IMR-90 (cell line): Measurements from ENCODE around the gene PLCL1. TPM values are rescaled to one million over a fixed set of nuclear protein-coding genes. Genes with fewer than 3 reads are reported as not detected.

ENCODE experiments used
- ATAC-seq: fragments of 200-7000 bp; cut with Tn5 transposase; 2 replicates; pipeline ENCODE4 v1.9.1; 2020; ENCODE audit warnings: low read depth, mild to moderate bottlenecking, moderate library complexity
- BruUV-seq: library from RNA; stranded (reverse); fragments of 400-500 nt; replicated peaks from 2 replicates; lab custom pipeline; 2021; lab: Mats Ljungman, UMichigan
- CTCF ChIA-PET: fragments of 300-600 bp; formaldehyde crosslinking; extraction: SDS; loops from one replicate; lab custom pipeline; 2021; ENCODE audit warnings: antibody characterized with exemption; lab: Yijun Ruan, JAX
- POLR2A ChIA-PET: fragments of 300-600 bp; sonication (Branson Sonifier 250); formaldehyde crosslinking; loops from one replicate; lab custom pipeline; 2022; ENCODE audit warnings: antibody characterized with exemption; ENCODE audit not compliant: unreplicated experiment; lab: Charles Lee
- DNase-seq: peaks from one replicate; pipeline ENCODE4 v3.0.0; 2013
- H2AFZ ChIP-seq: replicated peaks from 2 replicates; pipeline ENCODE3; 2013; ENCODE audit warnings: low read length, mild to moderate bottlenecking; ENCODE audit not compliant: poor library complexity
- H2AK5ac ChIP-seq: 2 replicates; pipeline ENCODE4 v1.6.1; 2013; ENCODE audit warnings: low read depth, low read length, inconsistent platforms
- H2AK9ac ChIP-seq: replicated peaks from 2 replicates; pipeline ENCODE3; 2013; ENCODE audit warnings: mild to moderate bottlenecking, low read depth, low read length, moderate library complexity; ENCODE audit not compliant: poor library complexity
- H2BK120ac ChIP-seq: 2 replicates; pipeline ENCODE4 v1.6.1; 2013; ENCODE audit warnings: low read depth, low read length, inconsistent platforms
- H2BK15ac ChIP-seq: 3 replicates; pipeline ENCODE4 v1.6.1; 2013; ENCODE audit warnings: low read depth, low read length, inconsistent platforms
- H2BK20ac ChIP-seq: 2 replicates; pipeline ENCODE4 v1.6.1; 2013; ENCODE audit warnings: low read depth, mild to moderate bottlenecking, inconsistent platforms, low read length, moderate library complexity
- H2BK5ac ChIP-seq: 2 replicates; pipeline ENCODE4 v1.6.1; 2013; ENCODE audit warnings: mild to moderate bottlenecking, low read depth, low read length, inconsistent platforms; ENCODE audit not compliant: poor library complexity, severe bottlenecking
- H3K14ac ChIP-seq: replicated peaks from 2 replicates; pipeline ENCODE4 v1.6.1; 2013; ENCODE audit warnings: low read depth, low read length, inconsistent platforms
- H3K18ac ChIP-seq: 2 replicates; pipeline ENCODE4 v1.6.1; 2013; ENCODE audit warnings: low read depth, low read length, control low read depth
- H3K23ac ChIP-seq: 2 replicates; pipeline ENCODE4 v1.6.1; 2013; ENCODE audit warnings: low read depth, low read length, inconsistent platforms
- H3K27ac ChIP-seq: 2 replicates; pipeline ENCODE4 v1.5.1; 2013; ENCODE audit warnings: mild to moderate bottlenecking, control low read depth, low read length; ENCODE audit not compliant: insufficient read depth
- H3K27me3 ChIP-seq: 2 replicates; pipeline ENCODE4 v1.6.1; 2013; ENCODE audit warnings: low read length; ENCODE audit not compliant: control insufficient read depth, insufficient read depth
- H3K36me3 ChIP-seq: 2 replicates; pipeline ENCODE4 v1.6.1; 2013; ENCODE audit warnings: low read length, mixed read lengths; ENCODE audit not compliant: control insufficient read depth, insufficient read depth
- H3K4ac ChIP-seq: 2 replicates; pipeline ENCODE4 v1.6.1; 2013; ENCODE audit warnings: low read depth, low read length, inconsistent platforms
- H3K4me1 ChIP-seq: 2 replicates; pipeline ENCODE4 v1.6.1; 2013; ENCODE audit warnings: low read length, mixed read lengths; ENCODE audit not compliant: control insufficient read depth, insufficient read depth
- H3K4me2 ChIP-seq: 2 replicates; pipeline ENCODE4 v1.6.1; 2013; ENCODE audit warnings: low read depth, mild to moderate bottlenecking, control low read depth, low read length, moderate library complexity
- H3K4me3 ChIP-seq: 2 replicates; pipeline ENCODE4 v1.5.1; 2013; ENCODE audit warnings: low read depth, mild to moderate bottlenecking, control low read depth, low read length, moderate library complexity; ENCODE audit not compliant: insufficient read depth
- H3K56ac ChIP-seq: 2 replicates; pipeline ENCODE4 v1.6.1; 2013; ENCODE audit warnings: low read length, inconsistent platforms; ENCODE audit not compliant: insufficient read depth; ENCODE audit errors: extremely low read depth
- H3K79me1 ChIP-seq, 2 experiments: 2 replicates each; pipeline ENCODE4 v1.6.1; 2013; ENCODE audit warnings: low read length in 2 of 2, inconsistent platforms in 1 of 2, low read depth in 1 of 2
- H3K9ac ChIP-seq: 2 replicates; pipeline ENCODE4 v1.6.1; 2013; ENCODE audit warnings: low read depth, low read length, control low read depth
- H3K9me1 ChIP-seq: 2 replicates; pipeline ENCODE4 v1.6.1; 2013; ENCODE audit warnings: low read length, inconsistent platforms; ENCODE audit not compliant: insufficient read depth
- H3K9me3 ChIP-seq: 2 replicates; pipeline ENCODE4 v1.6.1; 2013; ENCODE audit warnings: low read length; ENCODE audit not compliant: control insufficient read depth, insufficient read depth
- H4K20me1 ChIP-seq: 2 replicates; pipeline ENCODE4 v1.6.1; 2013; ENCODE audit warnings: low read length, inconsistent platforms; ENCODE audit not compliant: insufficient read depth
- H4K5ac ChIP-seq: 2 replicates; pipeline ENCODE4 v1.6.1; 2013; ENCODE audit warnings: mild to moderate bottlenecking, low read depth, low read length, control low read depth
- H4K8ac ChIP-seq, 2 experiments: 2 replicates each; pipeline ENCODE4 v1.6.1; 2013; ENCODE audit warnings: low read depth in 2 of 2, low read length in 2 of 2, control low read depth in 1 of 2, inconsistent platforms in 1 of 2
- H4K91ac ChIP-seq: 2 replicates; pipeline ENCODE4 v1.6.1; 2013; ENCODE audit warnings: low read depth, low read length, inconsistent platforms; ENCODE audit not compliant: insufficient read depth
- BHLHE40 ChIP-seq: fragments of 150-350 bp; IDR thresholded peaks from 2 replicates; pipeline ENCODE4 v1.6.1; 2016; ENCODE audit warnings: mild to moderate bottlenecking, low read depth, low read length
- MAFK ChIP-seq: IDR thresholded peaks from 2 replicates; pipeline ENCODE4 v1.6.1; 2012; ENCODE audit warnings: low read depth, low read length, improper control_type of control experiment
- NFE2L2 ChIP-seq: fragments of 150-350 bp; IDR thresholded peaks from 2 replicates; pipeline ENCODE4 v1.6.1; 2016; ENCODE audit warnings: low read depth, mild to moderate bottlenecking, low read length
- POLR2A ChIP-seq: IDR thresholded peaks from 2 replicates; pipeline ENCODE4 v1.6.1; 2012; ENCODE audit warnings: mild to moderate bottlenecking, low read depth, low read length
- RCOR1 ChIP-seq: IDR thresholded peaks from 2 replicates; pipeline ENCODE4 v1.6.1; 2012; ENCODE audit warnings: mild to moderate bottlenecking, low read length, improper control_type of control experiment; ENCODE audit not compliant: insufficient replicate concordance
- RFX5 ChIP-seq: IDR thresholded peaks from 2 replicates; pipeline ENCODE4 v1.8.0; 2012; ENCODE audit warnings: low read depth, mild to moderate bottlenecking, low read length, moderate library complexity
- WGBS, 2 experiments: methylation state at CpG; one replicate each; pipeline versions ENCODE4 v1.1.5 to v1.1.7; 2013; ENCODE audit warnings: missing lambda C conversion rate in 2 of 2; ENCODE audit not compliant: insufficient read length in 1 of 2; ENCODE audit errors: extremely low coverage in 2 of 2; 5-methylcytosine and 5-hydroxymethylcytosine counted together
- dilution Hi-C: fragments of 300-500 bp; cut with HindIII; formaldehyde crosslinking; loops from one replicate; pipeline ENCODE4 v1.14.3; 2018; ENCODE audit warnings: low sequenced_read_pairs; ENCODE audit not compliant: unreplicated experiment
- in situ Hi-C: fragments of 300-500 bp; cut with MboI; formaldehyde crosslinking; loops from 3 replicates; pipeline ENCODE4 v1.14.3; 2019; ENCODE audit warnings: low sequenced_read_pairs, inconsistent platforms, mixed read lengths
- intact Hi-C: fragments of 100-400 bp; cut with micrococcal nuclease; formaldehyde crosslinking; loops from 2 replicates; pipeline ENCODE4 v1.10.0; 2022
- polyA plus RNA-seq, 3 experiments: library from polyadenylated mRNA; depleted of rRNA; stranded (reverse); fragments of >200 nt; gene quantifications; 2 replicates each; pipeline ENCODE4 v1.2.3, GENCODE V29; 2012; ENCODE audit warnings: low replicate concordance in 1 of 3
- total RNA-seq: library from RNA; depleted of rRNA; stranded (reverse); fragments of >200 nt; gene quantifications from 2 replicates; pipeline ENCODE4 v1.2.3, GENCODE V29; 2012
- TF ChIP-seq, protein P1 (sequence below): fragments of 150-350 bp; IDR thresholded peaks from 2 replicates; pipeline ENCODE4 v1.6.1; 2016; ENCODE audit warnings: low read depth, mild to moderate bottlenecking, low read length, moderate library complexity, borderline replicate concordance
- TF ChIP-seq, protein P2 (sequence below): fragments of 150-350 bp; IDR thresholded peaks from 2 replicates; pipeline ENCODE4 v1.6.1; 2017; ENCODE audit warnings: mild to moderate bottlenecking, antibody characterized with exemption, low read length, low read depth
- TF ChIP-seq, protein P3 (sequence below): conservative IDR thresholded peaks from 2 replicates; pipeline ENCODE4 v1.5.1; 2012; ENCODE audit warnings: mild to moderate bottlenecking, low read depth, low read length, improper control_type of control experiment

Gene PLCL1
- total and polyA plus RNA-seq, 2 of the 4 experiments (the other 2 are of a cell fraction), result 0.14 to 0.18 TPM

DNA sequence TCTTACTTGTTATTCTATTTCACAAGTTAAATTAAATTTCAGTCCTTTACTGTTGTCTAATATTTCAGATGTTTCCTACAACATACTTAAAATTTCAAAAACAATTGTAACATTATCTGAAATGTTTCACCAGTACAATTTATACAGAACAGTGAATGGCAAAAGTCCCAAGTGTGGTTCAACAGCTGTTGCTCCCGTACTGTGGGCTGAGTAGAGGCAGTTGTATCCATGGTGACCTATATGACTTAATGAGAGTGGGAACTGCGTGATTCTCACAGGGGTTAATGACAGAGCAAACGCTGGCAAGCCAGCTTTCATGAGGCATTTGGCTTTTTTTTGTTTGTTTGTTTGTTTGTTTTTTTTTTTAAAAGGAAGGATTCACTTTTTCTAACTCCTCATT is 5.3 kb upstream of the PLCL1 start:
- H2BK5ac ChIP-seq, result no peak overlapping the region
- no peaks in the 10 kb centered on the region for H3K36me3 ChIP-seq
- TF ChIP-seq, protein P1, sequence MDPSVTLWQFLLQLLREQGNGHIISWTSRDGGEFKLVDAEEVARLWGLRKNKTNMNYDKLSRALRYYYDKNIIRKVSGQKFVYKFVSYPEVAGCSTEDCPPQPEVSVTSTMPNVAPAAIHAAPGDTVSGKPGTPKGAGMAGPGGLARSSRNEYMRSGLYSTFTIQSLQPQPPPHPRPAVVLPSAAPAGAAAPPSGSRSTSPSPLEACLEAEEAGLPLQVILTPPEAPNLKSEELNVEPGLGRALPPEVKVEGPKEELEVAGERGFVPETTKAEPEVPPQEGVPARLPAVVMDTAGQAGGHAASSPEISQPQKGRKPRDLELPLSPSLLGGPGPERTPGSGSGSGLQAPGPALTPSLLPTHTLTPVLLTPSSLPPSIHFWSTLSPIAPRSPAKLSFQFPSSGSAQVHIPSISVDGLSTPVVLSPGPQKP, result no peak
- no peak for TF ChIP-seq POLR2A
- TF ChIP-seq NFE2L2, result no peak
- no peak for TF ChIP-seq RFX5
- no peak for TF ChIP-seq BHLHE40
- TF ChIP-seq, protein P2, sequence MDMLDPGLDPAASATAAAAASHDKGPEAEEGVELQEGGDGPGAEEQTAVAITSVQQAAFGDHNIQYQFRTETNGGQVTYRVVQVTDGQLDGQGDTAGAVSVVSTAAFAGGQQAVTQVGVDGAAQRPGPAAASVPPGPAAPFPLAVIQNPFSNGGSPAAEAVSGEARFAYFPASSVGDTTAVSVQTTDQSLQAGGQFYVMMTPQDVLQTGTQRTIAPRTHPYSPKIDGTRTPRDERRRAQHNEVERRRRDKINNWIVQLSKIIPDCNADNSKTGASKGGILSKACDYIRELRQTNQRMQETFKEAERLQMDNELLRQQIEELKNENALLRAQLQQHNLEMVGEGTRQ, result no peak
- TF ChIP-seq, protein P3, sequence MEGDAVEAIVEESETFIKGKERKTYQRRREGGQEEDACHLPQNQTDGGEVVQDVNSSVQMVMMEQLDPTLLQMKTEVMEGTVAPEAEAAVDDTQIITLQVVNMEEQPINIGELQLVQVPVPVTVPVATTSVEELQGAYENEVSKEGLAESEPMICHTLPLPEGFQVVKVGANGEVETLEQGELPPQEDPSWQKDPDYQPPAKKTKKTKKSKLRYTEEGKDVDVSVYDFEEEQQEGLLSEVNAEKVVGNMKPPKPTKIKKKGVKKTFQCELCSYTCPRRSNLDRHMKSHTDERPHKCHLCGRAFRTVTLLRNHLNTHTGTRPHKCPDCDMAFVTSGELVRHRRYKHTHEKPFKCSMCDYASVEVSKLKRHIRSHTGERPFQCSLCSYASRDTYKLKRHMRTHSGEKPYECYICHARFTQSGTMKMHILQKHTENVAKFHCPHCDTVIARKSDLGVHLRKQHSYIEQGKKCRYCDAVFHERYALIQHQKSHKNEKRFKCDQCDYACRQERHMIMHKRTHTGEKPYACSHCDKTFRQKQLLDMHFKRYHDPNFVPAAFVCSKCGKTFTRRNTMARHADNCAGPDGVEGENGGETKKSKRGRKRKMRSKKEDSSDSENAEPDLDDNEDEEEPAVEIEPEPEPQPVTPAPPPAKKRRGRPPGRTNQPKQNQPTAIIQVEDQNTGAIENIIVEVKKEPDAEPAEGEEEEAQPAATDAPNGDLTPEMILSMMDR, result no peak
- no peak for TF ChIP-seq MAFK
- TF ChIP-seq RCOR1, result no peak
- POLR2A ChIA-PET, result no interaction called here
- H2BK120ac ChIP-seq, result no peak overlapping the region
- intact Hi-C loops, result no loop called here
- no peak overlapping the region for H2BK15ac ChIP-seq
- H4K91ac ChIP-seq, result no peak overlapping the region
- dilution Hi-C loops, result no loop called here
- H3K9me3 ChIP-seq, result no peaks in the 10 kb centered on the region
- DNase-seq (no peak), ATAC-seq (no peak)
- no peak overlapping the region for H2AK9ac ChIP-seq
- peaks cover 4% of the 10 kb centered on the region for H3K27me3 ChIP-seq
- H3K14ac ChIP-seq, result no peak overlapping the region
- H4K8ac ChIP-seq, result no peak overlapping the region
- H3K4me2 ChIP-seq, result no peak overlapping the region
- H3K23ac ChIP-seq, result no peak overlapping the region
- no peaks in the 10 kb centered on the region for H3K9me1 ChIP-seq
- CTCF ChIA-PET, result no interaction called here
- H3K4me3 ChIP-seq, result no peak overlapping the region
- H3K4me1 ChIP-seq, result no peaks in the 10 kb centered on the region
- H4K20me1 ChIP-seq, result no peaks in the 10 kb centered on the region
- H3K27ac ChIP-seq, result no peak overlapping the region
- in situ Hi-C loops, result no loop called here
- no peak overlapping the region for H3K18ac ChIP-seq
- no peaks in the 10 kb centered on the region for H3K79me1 ChIP-seq
- no peak overlapping the region for H3K9ac ChIP-seq
- H2BK20ac ChIP-seq, result no peak overlapping the region
- no TSS peak for BruUV-seq
- no peak overlapping the region for H3K56ac ChIP-seq
- H3K4ac ChIP-seq, result no peak overlapping the region
- H4K5ac ChIP-seq, result no peak overlapping the region
- no CpG with 5 or more reads among the region's 3 CpGs for WGBS, 2 experiments
- no peak overlapping the region for H2AK5ac ChIP-seq
- H2AFZ ChIP-seq, result no peak overlapping the region
